ENCODE measurements around the gene IQSEC2. TPM values are rescaled to one million over a fixed set of nuclear protein-coding genes. Genes with fewer than 3 reads are reported as not detected.

Gene IQSEC2
- polyA plus RNA-seq, 3 donors: 6.5 to 31.2 (median 6.9) TPM

DNA sequence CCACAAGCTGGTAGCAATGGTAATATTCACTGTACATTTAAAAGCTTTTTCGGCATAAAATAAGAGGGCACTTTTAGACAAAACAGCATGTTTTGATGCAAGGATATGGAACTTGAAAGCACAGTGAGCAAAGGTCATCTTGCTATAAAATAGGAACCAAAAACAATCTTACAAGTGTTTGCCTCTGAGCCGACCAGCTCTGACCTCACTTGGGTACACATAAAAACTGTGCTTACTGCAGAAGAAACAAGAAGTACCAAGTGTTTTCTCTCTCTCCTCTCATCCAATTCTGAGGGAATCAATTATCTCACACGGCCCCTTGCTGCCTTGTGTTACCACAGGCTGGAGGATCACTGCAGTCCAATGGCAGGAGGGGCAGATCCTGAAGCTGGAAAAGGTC lies 4.8 kb upstream of the IQSEC2 start:
- Mint-ChIP-seq H3K36me3 (no peaks in the 10 kb centered on the region), H3K27me3 (ENCODE audit: low read depth in 3 of 3) (peaks cover 0 to 42% (median 2%) of the 10 kb centered on the region in 3 donors), H3K4me3 (peak overlapping the region in 1 of 2 donors; percentile 26), H3K27ac (peak overlapping the region in 4 of 7 donors; percentile 48 to 73 (median 71)), H3K9me3 (peaks cover 0 to 3% (median 0%) of the 10 kb centered on the region in 7 donors), H3K4me1 (peaks cover 59% of the 10 kb centered on the region)
- H3K4me3 ChIP-seq (replicated peaks in 1 of 3; ENCODE audit: low read depth in 2 of 3, low read length in 3 of 3): no peak overlapping the region
- peaks cover 4% of the 10 kb centered on the region for H4K20me1 ChIP-seq (ENCODE audit: insufficient read depth, low read length)
- TF ChIP-seq, protein P1, sequence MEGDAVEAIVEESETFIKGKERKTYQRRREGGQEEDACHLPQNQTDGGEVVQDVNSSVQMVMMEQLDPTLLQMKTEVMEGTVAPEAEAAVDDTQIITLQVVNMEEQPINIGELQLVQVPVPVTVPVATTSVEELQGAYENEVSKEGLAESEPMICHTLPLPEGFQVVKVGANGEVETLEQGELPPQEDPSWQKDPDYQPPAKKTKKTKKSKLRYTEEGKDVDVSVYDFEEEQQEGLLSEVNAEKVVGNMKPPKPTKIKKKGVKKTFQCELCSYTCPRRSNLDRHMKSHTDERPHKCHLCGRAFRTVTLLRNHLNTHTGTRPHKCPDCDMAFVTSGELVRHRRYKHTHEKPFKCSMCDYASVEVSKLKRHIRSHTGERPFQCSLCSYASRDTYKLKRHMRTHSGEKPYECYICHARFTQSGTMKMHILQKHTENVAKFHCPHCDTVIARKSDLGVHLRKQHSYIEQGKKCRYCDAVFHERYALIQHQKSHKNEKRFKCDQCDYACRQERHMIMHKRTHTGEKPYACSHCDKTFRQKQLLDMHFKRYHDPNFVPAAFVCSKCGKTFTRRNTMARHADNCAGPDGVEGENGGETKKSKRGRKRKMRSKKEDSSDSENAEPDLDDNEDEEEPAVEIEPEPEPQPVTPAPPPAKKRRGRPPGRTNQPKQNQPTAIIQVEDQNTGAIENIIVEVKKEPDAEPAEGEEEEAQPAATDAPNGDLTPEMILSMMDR (IDR thresholded peaks at IDR 0.05): no peak
- no peaks in the 10 kb centered on the region for H3K27me3 ChIP-seq (ENCODE audit: control insufficient read depth in 2 of 2, insufficient read depth in 2 of 2, low read length in 2 of 2)
- WGBS (ENCODE audit: insufficient coverage): 0% methylated on average over 1 of the region's 3 CpGs
- H3K9me3 ChIP-seq (replicated peaks in 1 of 2; ENCODE audit: control insufficient read depth in 1 of 2, insufficient read depth in 1 of 2, low read length in 2 of 2): no peaks in the 10 kb centered on the region
- peaks cover 59 to 61% of the 10 kb centered on the region in 2 donors for H3K4me1 ChIP-seq (ENCODE audit: control insufficient read depth in 1 of 2, insufficient read depth in 2 of 2, low read length in 2 of 2)
- DNase-seq: peak in 1 of 3 donors; percentile 11
- peak overlapping the region in 1 of 2 donors; percentile 63 for H3K27ac ChIP-seq (ENCODE audit: low read depth in 1 of 2, low read length in 2 of 2)
- H3K36me3 ChIP-seq (replicated peaks in 1 of 2; ENCODE audit: control insufficient read depth in 1 of 2, insufficient read depth in 2 of 2, low read length in 2 of 2): no peaks in the 10 kb centered on the region
- peaks cover 2% of the 10 kb centered on the region for H3K79me2 ChIP-seq (ENCODE audit: insufficient read depth, low read length)
- H3K4me2 ChIP-seq (replicated peaks; ENCODE audit: extremely low read depth, low read length, poor library complexity, severe bottlenecking): no peak overlapping the region
- intact Hi-C loops (cut with micrococcal nuclease): no loop called here
- H3K9ac ChIP-seq (ENCODE audit: insufficient read depth, low read length, poor library complexity, severe bottlenecking): no peak overlapping the region
- no peak overlapping the region for H2AFZ ChIP-seq (ENCODE audit: insufficient read depth, low read depth, low read length, poor library complexity, severe bottlenecking)

DNA sequence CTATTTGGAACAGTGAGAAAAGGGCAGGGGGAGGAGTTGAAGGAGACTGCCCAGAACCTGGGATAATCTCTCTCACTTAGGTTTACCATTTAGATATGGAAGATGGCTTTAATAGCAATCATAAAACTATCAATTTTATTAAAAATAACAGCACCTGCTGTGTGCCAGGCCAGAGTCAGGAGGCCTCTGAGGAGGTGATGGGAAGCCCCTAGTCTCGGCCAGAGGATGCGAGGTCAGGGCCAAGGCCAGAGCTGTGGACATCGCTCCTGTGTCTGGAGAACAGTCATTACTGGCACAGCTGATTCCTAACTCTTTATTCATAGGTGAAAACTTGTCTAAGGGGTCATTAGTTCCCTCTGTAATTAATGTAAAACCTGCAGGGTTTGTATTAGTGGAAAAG lies 4.2 kb upstream of the IQSEC2 start:
- no peaks in the 10 kb centered on the region for H3K9me3 ChIP-seq (replicated peaks in 1 of 2; ENCODE audit: control insufficient read depth in 1 of 2, insufficient read depth in 1 of 2, low read length in 2 of 2)
- intact Hi-C loops (cut with micrococcal nuclease): no loop called here
- Mint-ChIP-seq H3K27ac (peak overlapping the region in 2 of 7 donors; percentile 26 to 72), H3K4me1 (peaks cover 64% of the 10 kb centered on the region), H3K27me3 (ENCODE audit: low read depth in 3 of 3) (peaks cover 0 to 45% (median 2%) of the 10 kb centered on the region in 3 donors), H3K4me3 (no peak overlapping the region), H3K9me3 (peaks cover 0 to 3% (median 0%) of the 10 kb centered on the region in 7 donors), H3K36me3 (no peaks in the 10 kb centered on the region)
- no CpG with 5 or more reads among the region's 3 CpGs for WGBS (ENCODE audit: insufficient coverage)
- H3K4me2 ChIP-seq (replicated peaks; ENCODE audit: extremely low read depth, low read length, poor library complexity, severe bottlenecking): no peak overlapping the region
- no peak overlapping the region for H3K4me3 ChIP-seq (replicated peaks in 1 of 3; ENCODE audit: low read depth in 2 of 3, low read length in 3 of 3)
- TF ChIP-seq, protein P1 (IDR thresholded peaks at IDR 0.05): no peak
- no peak for DNase-seq
- no peak overlapping the region for H3K9ac ChIP-seq (ENCODE audit: insufficient read depth, low read length, poor library complexity, severe bottlenecking)
- H3K27ac ChIP-seq (ENCODE audit: low read depth in 1 of 2, low read length in 2 of 2): no peak overlapping the region
- H3K4me1 ChIP-seq (ENCODE audit: control insufficient read depth in 1 of 2, insufficient read depth in 2 of 2, low read length in 2 of 2): peaks cover 65 to 67% of the 10 kb centered on the region in 2 donors
- peaks cover 4% of the 10 kb centered on the region for H4K20me1 ChIP-seq (ENCODE audit: insufficient read depth, low read length)
- no peaks in the 10 kb centered on the region for H3K27me3 ChIP-seq (ENCODE audit: control insufficient read depth in 2 of 2, insufficient read depth in 2 of 2, low read length in 2 of 2)
- H3K36me3 ChIP-seq (replicated peaks in 1 of 2; ENCODE audit: control insufficient read depth in 1 of 2, insufficient read depth in 2 of 2, low read length in 2 of 2): no peaks in the 10 kb centered on the region
- H2AFZ ChIP-seq (ENCODE audit: insufficient read depth, low read depth, low read length, poor library complexity, severe bottlenecking): no peak overlapping the region
- peaks cover 8% of the 10 kb centered on the region for H3K79me2 ChIP-seq (ENCODE audit: insufficient read depth, low read length)

Measured in CD14-positive monocyte (primary cell).